Limb (tissue), 2 donors: Measurements from ENCODE around the gene PSME3.
"Not testable (repeated sequence)": the region's sequence is repeated elsewhere in the genome, so short reads cannot be mapped to it uniquely, and the experiment has no call there.

Source experiments
- DNase-seq, 2 donors: peaks; one replicate each; pipeline ENCODE4 v3.0.0-alpha.2; 2016; ENCODE audit errors: extremely low spot score in 2 of 2

PSME3 gene

DNA sequence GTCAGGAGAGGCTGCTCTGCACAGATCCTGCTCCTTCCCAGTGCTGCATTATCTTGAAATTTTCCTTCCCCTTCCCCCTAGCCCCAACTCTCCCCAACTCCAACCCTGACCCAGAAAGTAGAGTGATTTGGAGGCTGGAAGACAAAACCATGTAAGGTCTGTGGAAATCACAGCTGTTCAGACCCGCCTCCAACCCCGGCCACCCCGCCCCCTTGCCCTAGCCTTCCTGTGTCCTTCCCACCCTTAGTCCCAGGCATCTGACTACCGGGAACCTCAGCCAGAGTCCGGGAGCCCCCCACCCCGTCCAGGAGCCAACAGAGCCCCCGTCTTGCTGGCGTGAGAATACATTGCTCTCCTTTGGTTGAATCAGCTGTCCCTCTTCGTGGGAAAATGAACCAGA, 17.8 kb downstream of the PSME3 start, which contains the start of gene AOC3:
TSS of gene AOC3 (plus strand) at position 246 of the 400 bp plus-strand sequence. CDS start at position 391, 145 bp downstream.
- no peak for DNase-seq

DNA sequence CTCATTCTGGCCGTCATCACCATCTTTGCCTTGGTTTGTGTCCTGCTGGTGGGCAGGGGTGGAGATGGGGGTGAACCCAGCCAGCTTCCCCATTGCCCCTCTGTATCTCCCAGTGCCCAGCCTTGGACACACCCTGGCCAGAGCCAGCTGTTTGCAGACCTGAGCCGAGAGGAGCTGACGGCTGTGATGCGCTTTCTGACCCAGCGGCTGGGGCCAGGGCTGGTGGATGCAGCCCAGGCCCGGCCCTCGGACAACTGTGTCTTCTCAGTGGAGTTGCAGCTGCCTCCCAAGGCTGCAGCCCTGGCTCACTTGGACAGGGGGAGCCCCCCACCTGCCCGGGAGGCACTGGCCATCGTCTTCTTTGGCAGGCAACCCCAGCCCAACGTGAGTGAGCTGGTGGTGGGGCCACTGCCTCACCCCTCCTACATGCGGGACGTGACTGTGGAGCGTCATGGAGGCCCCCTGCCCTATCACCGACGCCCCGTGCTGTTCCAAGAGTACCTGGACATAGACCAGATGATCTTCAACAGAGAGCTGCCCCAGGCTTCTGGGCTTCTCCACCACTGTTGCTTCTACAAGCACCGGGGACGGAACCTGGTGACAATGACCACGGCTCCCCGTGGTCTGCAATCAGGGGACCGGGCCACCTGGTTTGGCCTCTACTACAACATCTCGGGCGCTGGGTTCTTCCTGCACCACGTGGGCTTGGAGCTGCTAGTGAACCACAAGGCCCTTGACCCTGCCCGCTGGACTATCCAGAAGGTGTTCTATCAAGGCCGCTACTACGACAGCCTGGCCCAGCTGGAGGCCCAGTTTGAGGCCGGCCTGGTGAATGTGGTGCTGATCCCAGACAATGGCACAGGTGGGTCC, 18.4 kb downstream of the PSME3 start:
- DNase-seq: not testable (repeated sequence)

DNA sequence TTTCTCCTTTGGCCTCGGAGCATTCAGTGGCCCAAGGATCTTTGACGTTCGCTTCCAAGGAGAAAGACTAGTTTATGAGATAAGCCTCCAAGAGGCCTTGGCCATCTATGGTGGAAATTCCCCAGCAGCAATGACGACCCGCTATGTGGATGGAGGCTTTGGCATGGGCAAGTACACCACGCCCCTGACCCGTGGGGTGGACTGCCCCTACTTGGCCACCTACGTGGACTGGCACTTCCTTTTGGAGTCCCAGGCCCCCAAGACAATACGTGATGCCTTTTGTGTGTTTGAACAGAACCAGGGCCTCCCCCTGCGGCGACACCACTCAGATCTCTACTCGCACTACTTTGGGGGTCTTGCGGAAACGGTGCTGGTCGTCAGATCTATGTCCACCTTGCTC, 19.2 kb downstream of the PSME3 start:
- DNase-seq: no peak

DNA sequence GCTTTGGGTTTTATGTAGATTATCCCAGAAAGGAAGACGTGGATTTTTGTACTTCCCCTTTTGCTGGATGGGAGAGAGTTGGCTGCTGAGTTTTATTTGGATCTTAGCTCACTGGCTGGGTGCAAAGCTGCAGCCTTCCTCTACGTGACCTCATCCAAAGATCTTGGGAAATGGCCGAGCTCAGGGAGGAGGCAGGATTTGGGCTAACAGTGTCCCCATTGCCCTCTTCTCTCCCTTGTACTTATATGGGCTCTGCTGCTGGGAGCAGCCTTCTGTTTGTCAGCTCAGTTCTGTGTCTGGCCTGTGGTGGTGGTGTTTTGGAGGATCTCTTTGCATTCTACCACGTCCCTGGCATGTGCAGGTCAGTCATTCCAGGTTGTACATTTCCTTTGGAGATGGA, 19.8 kb downstream of the PSME3 start:
- DNase-seq: no peak

DNA sequence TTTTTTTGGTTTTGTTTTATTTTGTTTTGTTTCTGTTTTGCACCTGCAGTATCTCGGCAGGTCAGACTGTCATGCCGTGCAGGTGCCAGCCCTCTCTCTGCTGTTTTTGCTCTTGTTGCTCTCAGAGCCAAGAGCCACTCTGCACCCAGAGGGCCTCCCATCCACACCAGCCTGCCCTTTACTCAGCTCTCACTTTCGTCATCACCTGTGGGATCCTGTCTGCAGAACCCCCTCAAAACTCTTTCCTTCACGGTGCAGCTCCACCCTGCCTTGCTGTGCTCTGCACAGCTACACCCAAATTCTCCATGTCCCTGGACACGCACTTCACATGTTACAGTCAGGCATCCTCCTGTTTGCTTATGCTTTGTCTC, 20.4 kb downstream of the PSME3 start:
- no peak for DNase-seq

DNA sequence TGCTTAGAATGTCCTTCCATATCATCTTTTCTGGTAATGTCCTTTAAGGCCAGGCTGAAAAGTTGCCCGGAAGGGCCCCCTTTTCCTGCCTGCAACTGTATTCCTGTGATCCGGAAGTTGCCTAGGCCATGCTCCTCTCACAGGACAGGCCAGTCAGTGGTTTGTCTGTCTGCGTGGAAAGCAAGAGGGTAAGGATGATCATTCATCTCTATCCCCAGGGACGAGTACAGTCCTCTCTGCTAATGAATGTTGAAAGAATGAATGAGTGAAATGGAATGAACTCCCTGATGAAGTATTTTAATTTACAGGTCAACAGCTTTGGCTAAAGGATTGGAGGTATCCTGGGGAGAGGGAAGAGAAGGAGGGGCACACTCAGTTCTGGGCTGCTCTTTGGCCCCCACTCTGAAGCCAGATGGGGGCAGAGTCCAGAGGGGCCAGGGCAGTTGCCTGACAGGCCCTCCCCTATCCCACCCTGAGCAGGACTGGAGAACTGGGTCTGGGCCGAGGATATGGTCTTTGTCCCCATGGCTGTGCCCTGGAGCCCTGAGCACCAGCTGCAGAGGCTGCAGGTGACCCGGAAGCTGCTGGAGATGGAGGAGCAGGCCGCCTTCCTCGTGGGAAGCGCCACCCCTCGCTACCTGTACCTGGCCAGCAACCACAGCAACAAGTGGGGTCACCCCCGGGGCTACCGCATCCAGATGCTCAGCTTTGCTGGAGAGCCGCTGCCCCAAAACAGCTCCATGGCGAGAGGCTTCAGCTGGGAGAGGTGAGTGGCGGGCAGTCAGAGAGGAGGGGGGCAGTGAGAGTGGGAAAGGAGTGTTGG, 21.0 kb downstream of the PSME3 start:
- DNase-seq: no peak

DNA sequence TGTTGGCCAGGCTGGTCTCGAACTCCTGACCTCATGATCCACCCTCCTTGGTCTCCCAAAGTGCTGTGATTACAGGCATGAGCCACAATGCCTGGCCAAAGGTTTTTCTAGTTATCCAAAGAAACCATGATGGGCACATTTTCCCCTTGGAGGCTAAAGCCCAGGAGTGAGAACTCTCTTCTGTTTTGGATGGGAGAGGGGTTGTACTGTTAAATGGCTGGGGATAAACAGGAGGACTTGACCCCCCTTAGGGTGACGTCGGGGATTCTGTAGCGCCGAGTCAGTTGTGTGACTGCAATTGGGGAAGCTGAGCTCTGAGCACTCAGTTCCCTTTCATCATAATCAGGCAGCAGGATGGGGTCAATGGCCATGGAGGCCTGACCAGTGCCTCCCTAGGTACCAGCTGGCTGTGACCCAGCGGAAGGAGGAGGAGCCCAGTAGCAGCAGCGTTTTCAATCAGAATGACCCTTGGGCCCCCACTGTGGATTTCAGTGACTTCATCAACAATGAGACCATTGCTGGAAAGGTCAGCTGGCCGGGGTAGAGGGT, 21.9 kb downstream of the PSME3 start:
- DNase-seq: no peak

DNA sequence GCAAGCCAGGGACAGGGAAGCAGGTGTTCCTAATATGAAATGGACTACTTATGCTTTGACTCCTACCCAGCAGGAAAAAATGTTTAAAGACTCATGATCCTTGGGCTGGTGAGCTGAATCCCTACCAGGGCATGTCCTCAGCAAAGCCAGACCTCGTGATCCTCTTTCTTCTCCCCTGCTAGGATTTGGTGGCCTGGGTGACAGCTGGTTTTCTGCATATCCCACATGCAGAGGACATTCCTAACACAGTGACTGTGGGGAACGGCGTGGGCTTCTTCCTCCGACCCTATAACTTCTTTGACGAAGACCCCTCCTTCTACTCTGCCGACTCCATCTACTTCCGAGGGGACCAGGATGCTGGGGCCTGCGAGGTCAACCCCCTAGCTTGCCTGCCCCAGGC, 22.9 kb downstream of the PSME3 start:
- DNase-seq: not testable (repeated sequence)

DNA sequence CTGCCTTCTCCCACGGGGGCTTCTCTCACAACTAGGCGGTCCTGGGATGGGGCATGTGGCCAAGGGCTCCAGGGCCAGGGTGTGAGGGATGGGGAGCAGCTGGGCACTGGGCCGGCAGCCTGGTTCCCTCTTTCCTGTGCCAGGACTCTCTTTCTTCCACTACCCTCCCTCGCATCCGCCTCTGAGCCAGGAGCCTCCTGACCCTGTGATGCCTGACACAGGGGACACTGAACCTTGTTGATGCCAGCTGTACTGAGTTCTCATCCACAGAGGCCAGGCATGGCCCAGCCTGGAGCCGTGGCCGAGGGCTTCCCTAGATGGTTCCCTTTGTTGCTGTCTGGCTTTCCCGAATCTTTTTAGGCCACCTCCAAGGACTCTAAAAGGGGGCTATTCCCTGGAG, 23.3 kb downstream of the PSME3 start:
- DNase-seq: not testable (repeated sequence)

DNA sequence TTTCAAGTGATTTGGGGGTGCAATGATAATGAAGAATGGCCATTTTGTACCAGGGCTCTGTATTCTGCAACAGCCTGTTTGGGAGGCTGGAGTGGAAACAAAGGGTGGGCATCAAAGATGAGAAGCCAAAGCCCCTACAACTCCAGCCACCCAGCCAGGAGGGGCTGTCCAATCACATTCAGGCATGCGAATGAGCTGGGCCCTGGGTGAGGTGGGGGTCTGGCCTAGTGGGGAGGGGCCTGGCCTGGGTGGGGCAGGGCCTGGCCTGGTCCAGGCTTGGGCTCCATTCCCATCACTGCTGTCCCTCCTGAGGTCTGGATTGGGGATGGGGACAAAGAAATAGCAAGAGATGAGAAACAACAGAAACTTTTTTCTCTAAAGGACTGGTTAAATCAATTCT, 24.2 kb downstream of the PSME3 start:
- DNase-seq: no peak

DNA sequence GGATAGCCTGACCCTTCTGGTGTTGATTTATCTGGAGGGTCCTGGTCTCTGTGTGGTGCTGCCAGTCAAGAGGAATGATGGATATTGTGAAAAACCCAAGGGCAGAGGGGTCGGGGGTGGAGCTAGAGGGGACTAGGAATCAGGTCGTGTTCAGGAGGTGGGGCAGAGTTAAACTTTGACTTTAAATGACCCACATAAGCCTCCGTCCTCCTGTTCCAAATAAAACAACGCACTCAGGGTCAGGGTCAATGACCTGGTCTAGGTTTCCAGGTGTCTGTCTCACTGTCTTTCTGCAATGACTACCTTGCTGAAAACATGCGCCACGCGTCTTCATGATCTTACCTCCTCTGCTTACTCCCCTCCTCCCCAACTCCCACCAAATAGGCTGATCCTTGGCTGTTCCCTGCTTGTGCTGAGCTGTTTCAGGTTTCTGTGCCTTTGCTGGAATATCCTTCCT, 32.5 kb downstream of the PSME3 start:
- DNase-seq: no peak

DNA sequence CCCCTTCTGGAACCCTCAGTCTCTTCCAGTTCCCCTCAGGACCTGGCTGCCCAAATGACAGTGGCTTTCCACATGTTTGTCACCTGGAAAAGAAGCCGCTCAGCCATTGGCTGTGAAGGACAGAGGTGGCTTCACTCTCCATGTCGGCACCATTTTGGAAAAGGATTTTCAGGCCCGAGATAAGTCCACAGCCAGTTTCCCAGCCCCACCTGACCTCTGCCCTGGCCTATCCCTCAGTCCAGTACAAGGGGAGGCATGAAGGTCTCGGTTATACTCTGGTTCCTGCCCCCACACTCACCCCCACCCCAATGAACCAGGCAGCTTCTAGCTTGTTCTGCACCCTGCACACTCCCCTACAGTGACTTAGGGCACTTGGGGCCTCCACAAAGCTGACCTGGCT, 33.0 kb downstream of the PSME3 start:
- DNase-seq: no peak

DNA sequence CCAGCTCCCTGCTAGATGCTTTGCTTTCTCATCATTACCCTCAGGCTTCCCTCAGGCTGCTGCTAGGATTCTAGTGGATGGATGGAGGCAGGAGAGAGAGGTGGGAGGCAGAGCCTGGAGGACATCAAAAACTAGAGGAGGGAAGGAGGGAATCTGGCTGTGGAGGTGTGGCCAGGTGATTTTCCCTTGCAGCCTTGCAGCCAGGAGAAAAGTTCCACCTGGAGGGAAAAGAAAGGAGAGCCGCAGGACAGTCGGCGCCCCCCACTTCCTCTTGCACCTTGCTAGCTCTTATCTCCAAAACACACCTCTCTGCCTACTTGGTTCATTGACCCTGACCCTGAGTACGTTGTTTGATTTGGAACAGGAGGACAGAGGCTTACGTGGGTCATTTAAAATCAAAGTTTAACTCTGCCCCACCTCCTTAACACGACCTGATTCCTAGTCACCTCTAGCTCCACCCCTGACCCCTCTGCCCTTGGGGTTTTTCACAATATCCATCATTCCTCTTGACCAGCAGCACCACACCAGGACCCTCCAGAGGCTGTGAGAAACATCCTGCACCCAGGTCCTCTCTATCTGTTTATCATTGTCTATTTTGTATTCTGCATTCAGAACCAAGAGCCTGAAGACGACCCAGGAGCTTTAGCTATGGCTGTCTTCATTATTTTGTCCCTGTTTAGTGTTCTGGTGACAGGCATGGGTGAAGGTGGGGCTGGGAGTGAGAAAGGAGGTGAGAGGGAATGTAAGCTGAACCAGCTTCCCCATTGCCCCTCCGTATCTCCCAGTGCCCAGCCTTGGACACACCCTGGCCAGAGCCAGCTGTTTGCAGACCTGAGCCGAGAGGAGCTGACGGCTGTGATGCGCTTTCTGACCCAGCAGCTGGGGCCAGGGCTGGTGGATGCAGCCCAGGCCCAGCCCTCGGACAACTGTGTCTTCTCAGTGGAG, 33.7 kb downstream of the PSME3 start:
- DNase-seq: no peak

DNA sequence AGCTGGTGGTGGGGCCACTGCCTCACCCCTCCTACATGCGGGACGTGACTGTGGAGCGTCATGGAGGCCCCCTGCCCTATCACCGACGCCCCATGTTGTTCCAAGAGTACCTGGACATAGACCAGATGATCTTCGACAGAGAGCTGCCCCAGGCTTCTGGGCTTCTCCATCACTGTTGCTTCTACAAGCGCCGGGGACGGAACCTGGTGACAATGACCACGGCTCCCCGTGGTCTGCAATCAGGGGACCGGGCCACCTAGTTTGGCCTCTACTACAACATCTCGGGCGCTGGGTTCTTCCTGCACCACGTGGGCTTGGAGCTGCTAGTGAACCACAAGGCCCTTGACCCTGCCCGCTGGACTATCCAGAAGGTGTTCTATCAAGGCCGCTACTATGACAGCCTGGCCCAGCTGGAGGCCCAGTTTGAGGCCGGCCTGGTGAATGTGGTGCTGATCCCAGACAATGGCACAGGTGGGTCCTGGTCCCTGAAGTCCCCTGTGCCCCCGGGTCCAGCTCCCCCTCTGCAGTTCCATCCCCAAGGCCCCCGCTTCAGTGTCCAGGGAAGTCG, 34.6 kb downstream of the PSME3 start:
- DNase-seq: not testable (repeated sequence)

DNA sequence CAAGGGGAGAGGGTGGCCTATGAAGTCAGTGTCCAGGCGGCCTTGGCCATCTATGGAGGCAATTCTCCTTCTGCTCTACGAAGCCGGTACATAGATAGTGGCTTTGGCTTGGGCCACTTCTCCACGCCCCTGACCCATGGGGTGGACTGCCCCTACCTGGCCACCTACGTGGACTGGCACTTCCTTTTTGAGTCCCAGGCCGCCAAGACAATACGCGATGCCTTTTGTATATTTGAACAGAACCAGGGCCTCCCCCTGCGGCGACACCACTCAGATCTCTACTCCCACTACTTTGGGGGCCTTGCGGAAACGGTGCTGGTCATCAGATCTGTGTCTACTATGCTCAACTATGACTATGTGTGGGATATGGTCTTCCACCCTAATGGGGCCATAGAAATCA, 35.1 kb downstream of the PSME3 start:
- DNase-seq: no peak

DNA sequence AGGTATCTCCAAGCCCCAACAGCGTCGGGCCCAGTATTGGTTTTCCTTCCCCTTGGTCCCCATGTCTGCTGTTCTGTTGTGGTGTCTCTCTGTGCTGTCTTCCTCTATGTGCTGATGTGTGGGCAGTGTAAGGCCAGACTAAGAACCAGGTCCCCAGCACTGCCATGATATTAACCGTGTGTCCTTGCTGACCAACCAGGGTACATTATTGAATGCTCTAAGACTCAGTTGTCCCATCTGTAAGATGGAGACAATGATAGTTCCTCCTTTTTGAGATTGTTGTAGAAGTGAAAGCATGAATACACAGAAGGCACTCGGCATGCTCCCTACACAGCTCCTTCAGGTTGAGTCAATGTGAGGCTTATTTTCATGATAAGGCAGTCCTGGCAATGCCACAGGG, 38.5 kb downstream of the PSME3 start:
- DNase-seq: no peak

DNA sequence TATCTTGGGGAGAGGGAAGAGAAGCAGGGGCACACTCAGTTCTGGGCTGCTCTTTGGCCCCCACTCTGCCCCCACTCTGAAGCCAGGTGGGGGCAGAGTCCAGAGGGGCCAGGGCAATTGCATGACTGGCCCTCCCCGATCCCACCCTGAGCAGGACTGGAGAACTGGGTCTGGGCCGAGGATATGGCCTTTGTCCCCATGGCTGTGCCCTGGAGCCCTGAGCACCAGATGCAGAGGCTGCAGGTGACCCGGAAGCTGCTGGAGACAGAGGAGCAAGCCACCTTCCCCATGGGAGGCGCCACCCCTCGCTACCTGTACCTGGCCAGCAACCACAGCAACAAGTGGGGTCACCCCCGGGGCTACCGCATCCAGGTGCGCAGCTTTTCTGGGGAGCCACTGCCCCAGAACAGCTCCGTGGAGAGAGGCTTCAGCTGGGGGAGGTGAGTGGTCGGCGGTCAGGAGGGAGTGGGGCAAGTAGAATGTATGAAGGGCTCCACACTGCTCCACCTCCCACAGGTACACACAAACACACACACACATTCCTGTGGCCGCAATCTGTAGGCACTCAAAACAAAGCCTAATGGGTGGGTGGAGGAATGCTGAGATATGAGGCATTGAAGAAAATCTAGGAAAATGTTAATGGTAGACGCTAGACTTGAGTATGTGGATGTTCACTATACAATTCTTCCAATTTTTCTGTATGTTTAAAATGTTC, 39.2 kb downstream of the PSME3 start:
- no peak for DNase-seq

DNA sequence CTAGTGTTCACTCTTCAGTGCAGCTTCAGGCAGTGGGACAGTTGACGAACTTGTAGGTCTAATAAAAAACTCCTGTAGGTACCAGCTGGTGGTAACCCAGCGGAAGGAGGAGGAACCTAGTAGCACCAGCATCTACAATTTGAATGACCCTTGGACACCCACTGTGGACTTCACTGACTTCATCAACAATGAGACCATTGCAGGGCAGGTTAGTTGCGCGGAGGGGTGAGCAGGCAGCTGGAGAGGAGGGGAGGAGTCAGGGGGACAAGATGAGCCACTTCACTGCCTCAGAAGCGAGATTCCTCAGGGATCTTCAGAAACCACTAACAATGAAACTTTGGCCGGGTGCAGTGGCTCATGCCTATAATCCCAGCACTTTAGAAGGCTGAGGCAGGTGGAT, 40.1 kb downstream of the PSME3 start:
- DNase-seq: no peak

DNA sequence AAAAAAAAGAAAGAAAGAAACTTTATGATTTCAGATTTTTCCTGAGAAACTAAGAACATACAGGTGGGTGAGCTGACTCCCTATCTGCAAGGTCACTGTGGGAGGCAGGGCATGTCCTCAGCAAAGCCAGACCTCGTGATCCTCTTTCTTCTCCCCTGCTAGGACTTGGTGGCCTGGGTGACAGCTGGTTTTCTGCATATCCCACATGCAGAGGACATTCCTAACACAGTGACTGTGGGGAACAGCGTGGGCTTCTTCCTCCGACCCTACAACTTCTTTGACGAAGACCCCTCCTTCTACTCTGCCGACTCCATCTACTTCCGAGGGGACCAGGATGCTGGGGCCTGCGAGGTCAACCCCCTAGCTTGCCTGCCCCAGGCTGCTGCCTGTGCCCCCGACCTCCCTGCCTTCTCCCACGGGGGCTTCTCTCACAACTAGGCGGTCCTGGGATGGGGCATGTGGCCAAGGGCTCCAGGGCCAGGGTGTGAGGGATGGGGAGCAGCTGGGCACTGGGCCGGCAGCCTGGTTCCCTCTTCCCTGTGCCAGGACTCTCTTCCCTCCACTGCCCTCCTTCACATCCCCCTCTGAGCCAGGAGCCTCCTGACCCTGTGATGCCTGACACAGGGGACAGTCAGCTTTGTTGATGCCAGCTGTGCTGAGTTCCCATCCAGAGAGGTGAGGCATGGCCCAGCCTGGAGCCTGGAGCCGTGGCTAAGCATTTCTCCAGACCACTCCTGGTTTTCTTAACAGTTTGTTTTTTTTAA, 40.9 kb downstream of the PSME3 start:
- DNase-seq: not testable (repeated sequence)
